Activated T-cell treated with anti-CD3 and anti-CD28 coated beads, Interleukin-2, amount 50 U/mL, for 24 hours (primary cell): ENCODE measurements around the gene SYCP2.
A peak's percentile ranks its signal among the peaks of the same experiment; 100 is the strongest.

ENCODE experiments used
- DNase-seq: peaks from one replicate; pipeline ENCODE4 v3.0.0-alpha.2; 2020
- H3K27ac Mint-ChIP-seq: 2 replicates; pipeline ENCODE4 v1.8.0; 2020; ENCODE audit warnings: mild to moderate bottlenecking, mixed read lengths
- H3K27me3 Mint-ChIP-seq: 2 replicates; pipeline ENCODE4 v1.8.0; 2020; ENCODE audit warnings: mixed read lengths
- H3K36me3 Mint-ChIP-seq: 2 replicates; pipeline ENCODE4 v1.8.0; 2020; ENCODE audit warnings: low read depth, mixed read lengths
- H3K4me1 Mint-ChIP-seq: 2 replicates; pipeline ENCODE4 v1.8.0; 2020; ENCODE audit warnings: low read depth, mixed read lengths
- H3K4me3 Mint-ChIP-seq: 2 replicates; pipeline ENCODE4 v1.8.0; 2020; ENCODE audit warnings: mild to moderate bottlenecking, moderate library complexity, mixed read lengths
- H3K9me3 Mint-ChIP-seq: 2 replicates; pipeline ENCODE4 v1.8.0; 2020; ENCODE audit warnings: mixed read lengths

SYCP2 gene

GRCh38 chr20:59954718-59955117 is 21.3 kb upstream of the SYCP2 start:
- Mint-ChIP-seq H3K4me1 (no peaks in the 10 kb centered on the region), H3K27ac (no peak overlapping the region), H3K27me3 (no peaks in the 10 kb centered on the region), H3K9me3 (no peaks in the 10 kb centered on the region), H3K4me3 (no peak overlapping the region), H3K36me3 (peaks cover 15% of the 10 kb centered on the region)
- no peak for DNase-seq

- H3K9me3 Mint-ChIP-seq: no peaks in the 10 kb centered on the region
Measured at GRCh38 chr20:59949911-59950310, 16.5 kb upstream of the SYCP2 start.

GRCh38 chr20:59948828-59949720 is 15.6 kb upstream of the SYCP2 start:
- H3K4me3 Mint-ChIP-seq: peak overlapping the region; percentile 38
- no peak for DNase-seq

More at GRCh38 chr20:59949911-59950310, 16.5 kb upstream of the SYCP2 start:
- H3K36me3 Mint-ChIP-seq: peaks cover 34% of the 10 kb centered on the region
- H3K4me1 Mint-ChIP-seq: peaks cover 29% of the 10 kb centered on the region
- no peak overlapping the region for H3K27ac Mint-ChIP-seq
- H3K27me3 Mint-ChIP-seq: no peaks in the 10 kb centered on the region
- H3K4me3 Mint-ChIP-seq: no peak overlapping the region
- no peak for DNase-seq

GRCh38 chr20:59948212-59948611 is 14.8 kb upstream of the SYCP2 start:
- Mint-ChIP-seq H3K36me3 (peaks cover 50% of the 10 kb centered on the region), H3K9me3 (no peaks in the 10 kb centered on the region), H3K27ac (peak overlapping the region; percentile 86), H3K4me1 (peaks cover 32% of the 10 kb centered on the region), H3K27me3 (no peaks in the 10 kb centered on the region), H3K4me3 (no peak overlapping the region)
- no peak for DNase-seq

More at GRCh38 chr20:59948828-59949720, 15.6 kb upstream of the SYCP2 start:
- Mint-ChIP-seq H3K27me3 (no peaks in the 10 kb centered on the region), H3K27ac (peak overlapping the region; percentile 86), H3K36me3 (peaks cover 42% of the 10 kb centered on the region), H3K9me3 (no peaks in the 10 kb centered on the region), H3K4me1 (peaks cover 32% of the 10 kb centered on the region)

GRCh38 chr20:59947376-59947775 is 13.9 kb upstream of the SYCP2 start:
- H3K36me3 Mint-ChIP-seq: peaks cover 53% of the 10 kb centered on the region
- no peak overlapping the region for H3K27ac Mint-ChIP-seq
- no peak for DNase-seq
- peaks cover 33% of the 10 kb centered on the region for H3K4me1 Mint-ChIP-seq
- H3K27me3 Mint-ChIP-seq: no peaks in the 10 kb centered on the region
- H3K9me3 Mint-ChIP-seq: no peaks in the 10 kb centered on the region
- no peak overlapping the region for H3K4me3 Mint-ChIP-seq

- Mint-ChIP-seq H3K9me3 (no peaks in the 10 kb centered on the region), H3K4me1 (peaks cover 47% of the 10 kb centered on the region), H3K27me3 (no peaks in the 10 kb centered on the region), H3K27ac (no peak overlapping the region), H3K36me3 (peaks cover 60% of the 10 kb centered on the region), H3K4me3 (no peak overlapping the region)
- no peak for DNase-seq
Measured at GRCh38 chr20:59945731-59946130, 12.3 kb upstream of the SYCP2 start.

- peaks cover 63% of the 10 kb centered on the region for H3K36me3 Mint-ChIP-seq
- no peak overlapping the region for H3K4me3 Mint-ChIP-seq
- no peak for DNase-seq
- peaks cover 47% of the 10 kb centered on the region for H3K4me1 Mint-ChIP-seq
- H3K27me3 Mint-ChIP-seq: no peaks in the 10 kb centered on the region
- no peak overlapping the region for H3K27ac Mint-ChIP-seq
- H3K9me3 Mint-ChIP-seq: no peaks in the 10 kb centered on the region
Measured at GRCh38 chr20:59945175-59945574, 11.7 kb upstream of the SYCP2 start.

- no peaks in the 10 kb centered on the region for H3K9me3 Mint-ChIP-seq
- H3K27ac Mint-ChIP-seq: no peak overlapping the region
- H3K27me3 Mint-ChIP-seq: no peaks in the 10 kb centered on the region
- H3K36me3 Mint-ChIP-seq: peaks cover 63% of the 10 kb centered on the region
- peaks cover 49% of the 10 kb centered on the region for H3K4me1 Mint-ChIP-seq
- DNase-seq: no peak
- no peak overlapping the region for H3K4me3 Mint-ChIP-seq
Measured at GRCh38 chr20:59944726-59945125, 11.3 kb upstream of the SYCP2 start.

- H3K4me1 Mint-ChIP-seq: peaks cover 49% of the 10 kb centered on the region
Measured at GRCh38 chr20:59942245-59942644, 8.8 kb upstream of the SYCP2 start.

GRCh38 chr20:59940956-59941294 is 7.5 kb upstream of the SYCP2 start:
- peaks cover 2% of the 10 kb centered on the region for H3K9me3 Mint-ChIP-seq
- H3K27ac Mint-ChIP-seq: peak overlapping the region; percentile 92
- H3K4me1 Mint-ChIP-seq: peaks cover 52% of the 10 kb centered on the region
- peaks cover 67% of the 10 kb centered on the region for H3K36me3 Mint-ChIP-seq
- no peaks in the 10 kb centered on the region for H3K27me3 Mint-ChIP-seq
- peak overlapping the region; percentile 88 for H3K4me3 Mint-ChIP-seq
- DNase-seq: no peak

More at GRCh38 chr20:59942245-59942644, 8.8 kb upstream of the SYCP2 start:
- Mint-ChIP-seq H3K27me3 (no peaks in the 10 kb centered on the region), H3K4me3 (peak overlapping the region; percentile 10), H3K36me3 (peaks cover 73% of the 10 kb centered on the region), H3K27ac (no peak overlapping the region), H3K9me3 (peaks cover 2% of the 10 kb centered on the region)
- DNase-seq: no peak

GRCh38 chr20:59940129-59940955 is 6.9 kb upstream of the SYCP2 start, which contains the start of the genes FAM217B and PPP1R3D:
Gene FAM217B (plus strand): TSS chr20:59940389. CDS start chr20:59943944, 3,555 bp downstream.
Gene PPP1R3D (minus strand): TSS chr20:59940305. CDS start chr20:59939931, 374 bp downstream.
- H3K9me3 Mint-ChIP-seq: peaks cover 2% of the 10 kb centered on the region
- H3K36me3 Mint-ChIP-seq: peaks cover 61% of the 10 kb centered on the region
- H3K4me3 Mint-ChIP-seq: peak within 1 kb of the TSS; percentile 88
- H3K4me1 Mint-ChIP-seq: peaks cover 52% of the 10 kb centered on the region
- no peaks in the 10 kb centered on the region for H3K27me3 Mint-ChIP-seq
- peak within 1 kb of the TSS; percentile 92 for H3K27ac Mint-ChIP-seq
- DNase-seq: peak; percentile 93

GRCh38 chr20:59939879-59940128 is 6.4 kb upstream of the SYCP2 start:
- no peak for DNase-seq
- Mint-ChIP-seq H3K27me3 (no peaks in the 10 kb centered on the region), H3K4me1 (peaks cover 53% of the 10 kb centered on the region), H3K36me3 (peaks cover 56% of the 10 kb centered on the region), H3K4me3 (peak overlapping the region; percentile 88), H3K9me3 (peaks cover 2% of the 10 kb centered on the region), H3K27ac (peak overlapping the region; percentile 90)

- H3K27me3 Mint-ChIP-seq: no peaks in the 10 kb centered on the region
- peaks cover 50% of the 10 kb centered on the region for H3K4me1 Mint-ChIP-seq
- H3K4me3 Mint-ChIP-seq: peak overlapping the region; percentile 88
- DNase-seq: peak; percentile 39
- H3K9me3 Mint-ChIP-seq: peaks cover 2% of the 10 kb centered on the region
- peak overlapping the region; percentile 77 for H3K27ac Mint-ChIP-seq
- H3K36me3 Mint-ChIP-seq: peaks cover 50% of the 10 kb centered on the region
Measured at GRCh38 chr20:59939052-59939878, 5.8 kb upstream of the SYCP2 start.

- Mint-ChIP-seq H3K27ac (peak overlapping the region; percentile 77), H3K4me1 (peaks cover 52% of the 10 kb centered on the region), H3K36me3 (peaks cover 44% of the 10 kb centered on the region), H3K9me3 (peaks cover 2% of the 10 kb centered on the region), H3K4me3 (peak overlapping the region; percentile 76), H3K27me3 (no peaks in the 10 kb centered on the region)
- no peak for DNase-seq
Measured at GRCh38 chr20:59938696-59939051, 5.2 kb upstream of the SYCP2 start.
